ENCODE data around the gene ZNF195.

GRCh38 chr11:3353066-3353465 lies 25.9 kb downstream of the ZNF195 start:
- TF ChIP-seq CTCF (IDR thresholded peaks at IDR 0.05) (no peak), POLR2A (IDR thresholded peaks at IDR 0.05) (no peak)

All from thyroid gland (tissue), 4 donors.